H9 (cell line): Measurements from ENCODE around the gene NKD1. TPM values are rescaled to one million over a fixed set of nuclear protein-coding genes. Genes with fewer than 3 reads are reported as not detected.

Experiments used
- DNase-seq: peaks from one replicate; pipeline ENCODE4 v3.0.0-alpha.2; 2017
- H2AFZ ChIP-seq: one replicate; pipeline ENCODE4 v1.6.1; 2013; ENCODE audit warnings: mild to moderate bottlenecking, low read length, control low read depth, moderate library complexity
- H2AK5ac ChIP-seq: 2 replicates; pipeline ENCODE4 v1.6.1; 2013; ENCODE audit warnings: low read length, control low read depth, mixed read lengths; ENCODE audit not compliant: insufficient read length
- H2BK120ac ChIP-seq: one replicate; pipeline ENCODE4 v1.6.1; 2013; ENCODE audit warnings: low read depth, mild to moderate bottlenecking, low read length, control low read depth, inconsistent platforms; ENCODE audit not compliant: poor library complexity, severe bottlenecking
- H2BK12ac ChIP-seq: 2 replicates; pipeline ENCODE4 v1.6.1; 2013; ENCODE audit warnings: low read length, control low read depth, mixed read lengths, low read depth; ENCODE audit not compliant: insufficient read length
- H2BK15ac ChIP-seq: 2 replicates; pipeline ENCODE4 v1.6.1; 2013; ENCODE audit warnings: low read depth, low read length, control low read depth
- H2BK20ac ChIP-seq: one replicate; pipeline ENCODE4 v1.6.1; 2013; ENCODE audit warnings: low read depth, mild to moderate bottlenecking, low read length, control low read depth, inconsistent platforms; ENCODE audit not compliant: poor library complexity, severe bottlenecking
- H2BK5ac ChIP-seq: 2 replicates; pipeline ENCODE4 v1.6.1; 2013; ENCODE audit warnings: low read length, control low read depth, mixed read lengths; ENCODE audit not compliant: insufficient read length
- H3K14ac ChIP-seq: 2 replicates; pipeline ENCODE4 v1.6.1; 2013; ENCODE audit warnings: low read length, control low read depth; ENCODE audit not compliant: insufficient read depth
- H3K18ac ChIP-seq: 2 replicates; pipeline ENCODE4 v1.6.1; 2013; ENCODE audit warnings: low read depth, mild to moderate bottlenecking, mixed read lengths, low read length, control low read depth; ENCODE audit not compliant: insufficient read length
- H3K23ac ChIP-seq: 2 replicates; pipeline ENCODE4 v1.6.1; 2013; ENCODE audit warnings: low read length, control low read depth, mixed read lengths, low read depth; ENCODE audit not compliant: insufficient read length
- H3K23me2 ChIP-seq: 2 replicates; pipeline ENCODE4 v1.6.1; 2013; ENCODE audit warnings: low read depth, mild to moderate bottlenecking, mixed read lengths, low read length, control low read depth; ENCODE audit not compliant: insufficient read length, poor library complexity, severe bottlenecking
- H3K27ac ChIP-seq: 2 replicates; pipeline ENCODE4 v1.5.1; 2013; ENCODE audit warnings: low read length, control low read depth, mixed read lengths, low read depth; ENCODE audit not compliant: insufficient read length
- H3K27me3 ChIP-seq: 2 replicates; pipeline ENCODE4 v1.6.1; 2013; ENCODE audit warnings: low read length, control low read depth, inconsistent platforms; ENCODE audit not compliant: insufficient read depth
- H3K4ac ChIP-seq: 2 replicates; pipeline ENCODE4 v1.6.1; 2013; ENCODE audit warnings: low read depth, mild to moderate bottlenecking, control low read depth, inconsistent platforms, low read length, moderate library complexity
- H3K4me1 ChIP-seq: 2 replicates; pipeline ENCODE4 v1.6.1; 2013; ENCODE audit warnings: low read length, control low read depth, inconsistent platforms; ENCODE audit not compliant: insufficient read depth
- H3K4me2 ChIP-seq: 2 replicates; pipeline ENCODE4 v1.6.1; 2013; ENCODE audit warnings: low read length, control low read depth, mixed read lengths; ENCODE audit not compliant: insufficient read length, insufficient read depth
- H3K56ac ChIP-seq: 2 replicates; pipeline ENCODE4 v1.6.1; 2013; ENCODE audit warnings: low read depth, mild to moderate bottlenecking, mixed read lengths, low read length, control low read depth; ENCODE audit not compliant: insufficient read length
- H3K79me1 ChIP-seq: 2 replicates; pipeline ENCODE4 v1.6.1; 2013; ENCODE audit warnings: low read depth, mild to moderate bottlenecking, moderate library complexity, low read length, control low read depth, inconsistent platforms; ENCODE audit not compliant: insufficient read depth, poor library complexity, severe bottlenecking
- H3K79me2 ChIP-seq: 2 replicates; pipeline ENCODE4 v1.6.1; 2013; ENCODE audit warnings: low read length, control low read depth, inconsistent platforms; ENCODE audit not compliant: insufficient read depth
- H3K9ac ChIP-seq: 2 replicates; pipeline ENCODE4 v1.6.1; 2013; ENCODE audit warnings: low read length, control low read depth, mixed read lengths; ENCODE audit not compliant: insufficient read length; ENCODE audit errors: extremely low read depth
- H3K9me3 ChIP-seq: one replicate; pipeline ENCODE4 v1.6.1; 2013; ENCODE audit warnings: low read depth, low read length, inconsistent platforms; ENCODE audit not compliant: control insufficient read depth
- H3T11ph ChIP-seq: one replicate; pipeline ENCODE4 v1.6.1; 2013; ENCODE audit warnings: mild to moderate bottlenecking, low read length, control low read depth, inconsistent platforms
- H4K20me1 ChIP-seq: one replicate; pipeline ENCODE4 v1.6.1; 2013; ENCODE audit not compliant: control insufficient read depth, insufficient read length, insufficient read depth
- H4K5ac ChIP-seq: 2 replicates; pipeline ENCODE4 v1.6.1; 2013; ENCODE audit warnings: low read depth, mild to moderate bottlenecking, mixed read lengths, low read length, control low read depth; ENCODE audit not compliant: insufficient read length
- H4K8ac ChIP-seq: replicated peaks from 2 replicates; pipeline ENCODE4 v1.6.1; 2013; ENCODE audit warnings: low read length, control low read depth, mixed read lengths, low read depth; ENCODE audit not compliant: insufficient read length
- H4K91ac ChIP-seq: 2 replicates; pipeline ENCODE4 v1.6.1; 2013; ENCODE audit warnings: low read depth, mild to moderate bottlenecking, moderate library complexity, mixed read lengths, low read length, control low read depth; ENCODE audit not compliant: insufficient read length
- H3K27ac Mint-ChIP-seq, 3 experiments: 2 replicates in 2 of 3; 3 replicates in 1 of 3; pipeline ENCODE4 v1.8.0; 2020 to 2021; ENCODE audit warnings: mixed read lengths in 3 of 3, mild to moderate bottlenecking in 1 of 3, moderate library complexity in 1 of 3
- H3K27me3 Mint-ChIP-seq: 2 replicates; pipeline ENCODE4 v1.8.0; 2021; ENCODE audit warnings: low read depth, mild to moderate bottlenecking, moderate library complexity, mixed read lengths
- H3K36me3 Mint-ChIP-seq, 3 experiments: 2 replicates in 2 of 3; 3 replicates in 1 of 3; pipeline ENCODE4 v1.8.0; 2020 to 2021; ENCODE audit warnings: low read depth in 3 of 3, mixed read lengths in 3 of 3; ENCODE audit not compliant: insufficient read depth in 1 of 3
- H3K4me1 Mint-ChIP-seq, 2 experiments: 2 replicates each; pipeline ENCODE4 v1.8.0; 2020; ENCODE audit warnings: mixed read lengths in 2 of 2
- H3K4me3 Mint-ChIP-seq, 2 experiments: 2 replicates in 1 of 2; 3 replicates in 1 of 2; pipeline ENCODE4 v1.8.0; 2020 to 2021; ENCODE audit warnings: mild to moderate bottlenecking in 2 of 2, mixed read lengths in 2 of 2, moderate library complexity in 1 of 2
- H3K9me3 Mint-ChIP-seq, 2 experiments: 2 replicates in 1 of 2; 3 replicates in 1 of 2; pipeline ENCODE4 v1.8.0; 2020; ENCODE audit warnings: mild to moderate bottlenecking in 2 of 2, mixed read lengths in 2 of 2, moderate library complexity in 1 of 2
- WGBS: extraction: QIAGEN DNeasy Blood & Tissue Kit; methylation state at CpG from one replicate; pipeline ENCODE4 v1.1.7; 2013; ENCODE audit warnings: missing lambda C conversion rate, low lambda C conversion rate, mixed read lengths; ENCODE audit not compliant: insufficient read length; ENCODE audit errors: extremely low coverage; 5-methylcytosine and 5-hydroxymethylcytosine counted together
- total RNA-seq: library from RNA; stranded (reverse); gene quantifications from 2 replicates; pipeline ENCODE4 v1.2.1, GENCODE V29; 2021
- TF ChIP-seq, protein P1 (sequence below): fragments of 200-600 bp; sonication (generic); conservative IDR thresholded peaks from 3 replicates; pipeline ENCODE4 v1.8.0; 2021; ENCODE audit warnings: antibody characterized with exemption, mild to moderate bottlenecking

The NKD1 gene
- total RNA-seq, 1 experiment from 2014 or later, result 1.9 TPM

- no peaks in the 10 kb centered on the region for H4K20me1 ChIP-seq
- no peak overlapping the region for H3K4me3 Mint-ChIP-seq
- H2BK5ac ChIP-seq, result no peak overlapping the region
- H3K23me2 ChIP-seq, result no peaks in the 10 kb centered on the region
- no peaks in the 10 kb centered on the region for H3K79me1 ChIP-seq
- H3K27me3 Mint-ChIP-seq, result peaks cover 2% of the 10 kb centered on the region
- H2AK5ac ChIP-seq, result no peak overlapping the region
- no peak overlapping the region for H3T11ph ChIP-seq
- no CpG with 5 or more reads among the region's 1 CpG for WGBS
- no peak overlapping the region for H3K9ac ChIP-seq
- H4K8ac ChIP-seq, result no peak overlapping the region
- H4K5ac ChIP-seq, result no peak overlapping the region
- H3K9me3 Mint-ChIP-seq, result no peaks in the 10 kb centered on the region
- H3K14ac ChIP-seq, result no peak overlapping the region
- H2BK12ac ChIP-seq, result no peak overlapping the region
- H2BK120ac ChIP-seq, result no peak overlapping the region
- H3K9me3 ChIP-seq, result no peaks in the 10 kb centered on the region
- H2BK20ac ChIP-seq, result no peak overlapping the region
- H3K56ac ChIP-seq, result no peak overlapping the region
- no peaks in the 10 kb centered on the region for H3K27me3 ChIP-seq
- H3K4ac ChIP-seq, result no peak overlapping the region
- H3K4me2 ChIP-seq, result no peak overlapping the region
- TF ChIP-seq, protein P1, sequence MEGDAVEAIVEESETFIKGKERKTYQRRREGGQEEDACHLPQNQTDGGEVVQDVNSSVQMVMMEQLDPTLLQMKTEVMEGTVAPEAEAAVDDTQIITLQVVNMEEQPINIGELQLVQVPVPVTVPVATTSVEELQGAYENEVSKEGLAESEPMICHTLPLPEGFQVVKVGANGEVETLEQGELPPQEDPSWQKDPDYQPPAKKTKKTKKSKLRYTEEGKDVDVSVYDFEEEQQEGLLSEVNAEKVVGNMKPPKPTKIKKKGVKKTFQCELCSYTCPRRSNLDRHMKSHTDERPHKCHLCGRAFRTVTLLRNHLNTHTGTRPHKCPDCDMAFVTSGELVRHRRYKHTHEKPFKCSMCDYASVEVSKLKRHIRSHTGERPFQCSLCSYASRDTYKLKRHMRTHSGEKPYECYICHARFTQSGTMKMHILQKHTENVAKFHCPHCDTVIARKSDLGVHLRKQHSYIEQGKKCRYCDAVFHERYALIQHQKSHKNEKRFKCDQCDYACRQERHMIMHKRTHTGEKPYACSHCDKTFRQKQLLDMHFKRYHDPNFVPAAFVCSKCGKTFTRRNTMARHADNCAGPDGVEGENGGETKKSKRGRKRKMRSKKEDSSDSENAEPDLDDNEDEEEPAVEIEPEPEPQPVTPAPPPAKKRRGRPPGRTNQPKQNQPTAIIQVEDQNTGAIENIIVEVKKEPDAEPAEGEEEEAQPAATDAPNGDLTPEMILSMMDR, result no peak; the same call in 2 of the 3 replicates
- no peaks in the 10 kb centered on the region for H3K4me1 ChIP-seq
- H3K27ac ChIP-seq, result no peak overlapping the region
- no peak overlapping the region for H3K18ac ChIP-seq
- H3K27ac Mint-ChIP-seq, result no peak overlapping the region
- H3K23ac ChIP-seq, result no peak overlapping the region
- H3K4me1 Mint-ChIP-seq, result peaks cover 0 to 5% of the 10 kb centered on the region in 2 experiments; a peak in 1 of 4 replicates
- no peak overlapping the region for H4K91ac ChIP-seq
- no peak for DNase-seq
- H3K36me3 Mint-ChIP-seq, result no peaks in the 10 kb centered on the region
- H2AFZ ChIP-seq, result no peak overlapping the region
- no peak overlapping the region for H2BK15ac ChIP-seq
- H3K79me2 ChIP-seq, result no peaks in the 10 kb centered on the region
Measured at GRCh38 chr16:50634947-50635346, 86.8 kb downstream of the NKD1 start.
